ENCODE measurements around the gene ATXN1.

The ATXN1 gene

DNA sequence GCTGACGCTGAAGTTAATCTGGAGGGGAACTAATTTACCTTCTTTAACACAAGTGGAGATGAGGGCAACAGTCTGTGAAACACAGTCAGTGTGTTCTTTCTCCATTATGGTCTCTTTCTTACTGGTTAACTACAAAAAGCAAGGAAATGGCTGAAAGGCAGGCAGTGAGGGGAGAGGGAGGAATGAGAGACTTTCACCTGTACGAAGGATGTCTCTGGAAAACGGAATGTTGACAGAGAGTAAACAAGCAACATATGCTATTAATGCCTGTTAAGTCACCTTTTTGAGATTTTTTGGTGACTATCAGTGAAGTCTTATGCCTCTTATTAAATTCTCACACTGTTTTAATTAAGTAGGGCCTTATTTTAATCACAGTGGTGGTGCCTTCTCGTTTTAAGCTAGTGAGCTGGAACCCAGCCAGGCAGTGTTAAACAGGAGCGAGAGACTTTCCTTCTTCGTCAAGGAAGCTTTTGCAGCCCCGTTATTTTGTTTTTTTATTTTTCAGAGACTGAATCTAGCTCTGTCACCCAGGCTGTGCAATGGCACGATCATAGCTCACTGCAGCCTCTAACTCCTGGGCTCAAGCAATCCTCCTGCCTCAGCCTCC is 165.6 kb downstream of the ATXN1 start:
- DNase-seq: no peak

DNA sequence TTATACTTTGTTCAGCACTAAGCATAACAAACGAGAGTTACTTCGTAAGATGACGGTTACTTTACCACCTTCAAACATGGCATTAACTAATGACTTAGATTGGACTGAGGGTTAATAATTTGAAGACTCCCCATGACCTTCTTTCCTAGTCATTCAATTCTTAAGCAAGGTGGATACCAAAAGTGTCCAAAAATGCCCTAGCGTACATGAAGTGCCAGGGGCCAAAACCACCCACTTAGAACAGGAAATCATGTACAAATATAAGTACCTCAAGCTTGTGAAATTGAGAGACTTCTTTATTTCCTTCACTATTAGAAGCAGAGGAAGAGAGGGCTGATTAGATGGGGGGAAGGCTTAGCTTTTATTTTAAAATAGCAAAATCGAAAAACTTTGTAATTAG is 166.4 kb downstream of the ATXN1 start:
- DNase-seq: no peak

DNA sequence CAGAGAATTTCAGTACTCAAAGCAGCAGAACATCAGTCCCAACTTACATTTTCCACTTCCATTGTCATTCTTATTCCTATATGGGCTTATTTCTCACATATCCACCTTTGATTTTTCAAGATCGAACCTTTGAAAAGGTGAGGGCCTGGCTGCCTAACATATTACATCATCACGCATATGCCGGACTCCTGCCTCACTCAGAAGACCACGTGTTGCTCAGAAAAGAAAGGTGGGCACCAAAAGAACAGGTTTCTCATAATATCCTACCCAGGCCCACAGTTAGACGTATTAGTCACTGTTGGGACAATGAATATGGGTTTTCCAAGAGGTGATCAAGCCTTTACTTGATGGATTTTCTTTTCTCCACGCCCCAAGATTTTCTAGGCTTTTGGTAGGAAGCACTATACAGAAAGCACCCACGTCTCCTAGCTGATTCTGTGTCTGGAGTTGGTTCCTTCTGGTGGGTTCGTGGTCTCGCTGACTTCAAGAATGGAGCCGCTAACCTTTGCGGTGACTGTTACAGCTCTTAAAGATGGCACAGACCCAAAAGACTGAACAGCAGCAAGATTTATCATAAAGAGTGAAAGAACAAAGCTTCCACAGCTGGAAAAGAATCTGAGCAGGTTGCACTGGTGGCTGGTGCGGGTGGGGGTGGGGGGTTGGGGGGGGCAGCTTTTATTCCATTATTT is 168.9 kb downstream of the ATXN1 start:
- no peak for DNase-seq

DNA sequence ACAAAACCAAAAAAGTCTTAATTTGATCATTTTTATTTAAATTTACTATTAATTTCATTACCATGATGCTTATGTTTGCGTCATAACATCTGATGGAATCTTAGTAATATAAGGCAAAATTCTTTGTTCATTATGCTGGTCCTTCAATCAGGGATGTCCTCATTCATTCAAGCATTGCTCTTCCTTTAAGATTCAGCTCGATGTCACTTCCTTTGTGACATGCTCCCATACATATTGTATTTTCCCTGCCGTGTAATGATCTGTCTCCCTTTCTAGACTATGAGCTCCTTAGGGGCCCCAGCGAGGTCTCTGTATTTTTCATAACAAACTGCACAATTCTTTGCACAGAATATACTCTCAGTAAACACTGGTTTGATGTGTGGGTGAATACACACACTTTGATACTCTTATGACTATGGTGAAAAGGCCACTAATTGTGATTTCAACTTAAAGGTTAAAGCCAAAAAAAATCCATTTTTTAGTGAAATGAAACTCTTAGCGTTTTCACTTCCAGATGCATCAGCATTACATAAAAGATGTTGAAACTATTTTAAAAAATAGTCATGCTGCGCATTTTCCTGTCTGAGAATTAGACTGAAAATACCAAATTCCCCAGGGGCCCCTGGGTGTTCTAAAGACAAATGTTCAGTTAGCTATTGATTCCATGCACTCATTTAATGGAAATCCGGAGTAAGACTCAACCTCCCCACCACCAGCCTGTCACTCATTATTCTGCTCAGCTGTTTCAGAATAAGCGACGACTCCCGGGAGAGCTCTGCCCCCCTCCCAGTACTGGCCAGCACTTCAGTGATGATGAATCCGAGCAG is 169.7 kb downstream of the ATXN1 start:
- no peak for DNase-seq

DNA sequence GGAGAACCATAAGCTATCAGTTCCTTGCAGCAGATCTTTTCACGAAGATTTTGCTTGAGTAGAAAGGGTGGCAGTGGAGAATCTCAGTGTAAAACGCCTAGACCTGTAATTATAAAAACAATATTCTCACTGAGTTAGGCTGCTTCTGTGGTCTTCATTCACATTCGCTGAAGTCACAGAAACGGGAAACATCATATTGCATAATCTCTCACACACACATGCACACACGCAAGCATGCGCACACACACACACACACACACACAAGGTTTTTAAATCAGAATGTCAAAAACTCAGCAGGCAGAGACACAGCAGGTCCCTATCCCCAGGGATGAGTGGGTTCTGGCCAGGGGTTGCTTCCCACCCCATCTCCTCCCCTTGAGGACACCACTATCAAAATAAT is 175.5 kb downstream of the ATXN1 start:
- no peak for DNase-seq

GRCh38 chr6:16583144-16583762 is 178.0 kb downstream of the ATXN1 start:
- DNase-seq: no peak

DNA sequence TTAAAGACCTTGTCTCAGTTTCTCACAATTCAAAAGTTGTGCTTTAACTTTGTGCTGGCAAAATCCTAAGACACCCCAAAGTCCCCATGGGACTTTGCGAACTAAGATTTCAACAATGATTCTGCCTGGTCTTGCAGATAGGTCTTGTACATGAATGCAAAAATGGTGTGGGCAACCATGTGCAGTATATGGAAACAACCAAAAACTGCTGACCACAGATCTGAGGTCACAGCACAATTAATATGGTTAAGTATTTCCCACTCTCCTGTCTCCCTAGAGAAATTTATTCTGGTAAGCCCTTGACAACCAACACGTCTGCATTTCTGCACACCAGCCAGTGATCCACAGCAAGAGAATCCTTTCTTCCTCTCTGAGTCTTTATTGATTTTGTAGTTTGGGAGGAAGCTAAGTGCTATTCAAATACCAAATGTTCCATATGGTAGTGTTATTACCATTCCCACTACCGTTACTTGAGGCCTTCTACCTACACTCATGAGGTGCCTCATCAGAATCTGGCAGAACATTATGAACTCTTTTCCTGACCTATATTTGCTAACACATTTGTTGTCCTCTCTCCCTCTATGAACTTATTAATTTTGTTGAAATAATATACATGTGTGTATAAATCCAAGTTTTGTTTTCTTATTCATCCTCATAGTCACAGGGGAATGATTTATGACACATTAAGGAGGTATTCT is 178.7 kb downstream of the ATXN1 start:
- no peak for DNase-seq

DNA sequence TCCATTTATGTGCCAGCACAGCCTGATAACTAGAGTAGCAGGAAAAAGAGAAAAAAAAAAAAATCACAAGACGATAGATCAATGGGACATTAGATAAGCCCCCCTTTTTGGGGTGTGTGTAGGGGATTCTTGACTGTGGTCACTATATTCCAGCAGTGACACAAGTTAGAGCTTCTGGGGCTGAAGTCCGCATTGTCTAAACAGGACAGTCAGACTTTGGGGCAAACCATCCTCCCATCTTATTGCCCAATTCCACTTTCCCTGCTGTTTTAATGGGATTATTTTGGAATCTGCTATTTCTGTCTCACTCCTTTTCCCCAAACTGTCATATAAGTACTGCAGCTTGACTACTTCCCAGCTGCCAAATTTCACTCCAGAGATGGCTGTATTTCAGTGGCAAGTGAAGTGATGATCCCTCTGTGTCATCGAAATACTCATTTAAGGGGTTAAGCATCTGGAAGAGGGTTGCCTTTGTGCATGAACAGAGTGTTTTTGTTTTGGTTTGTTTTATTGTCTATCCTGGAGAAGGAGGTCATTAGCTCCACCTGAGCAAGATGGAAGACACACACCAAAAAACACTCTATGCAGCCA is 182.5 kb downstream of the ATXN1 start:
- no peak for DNase-seq

DNA sequence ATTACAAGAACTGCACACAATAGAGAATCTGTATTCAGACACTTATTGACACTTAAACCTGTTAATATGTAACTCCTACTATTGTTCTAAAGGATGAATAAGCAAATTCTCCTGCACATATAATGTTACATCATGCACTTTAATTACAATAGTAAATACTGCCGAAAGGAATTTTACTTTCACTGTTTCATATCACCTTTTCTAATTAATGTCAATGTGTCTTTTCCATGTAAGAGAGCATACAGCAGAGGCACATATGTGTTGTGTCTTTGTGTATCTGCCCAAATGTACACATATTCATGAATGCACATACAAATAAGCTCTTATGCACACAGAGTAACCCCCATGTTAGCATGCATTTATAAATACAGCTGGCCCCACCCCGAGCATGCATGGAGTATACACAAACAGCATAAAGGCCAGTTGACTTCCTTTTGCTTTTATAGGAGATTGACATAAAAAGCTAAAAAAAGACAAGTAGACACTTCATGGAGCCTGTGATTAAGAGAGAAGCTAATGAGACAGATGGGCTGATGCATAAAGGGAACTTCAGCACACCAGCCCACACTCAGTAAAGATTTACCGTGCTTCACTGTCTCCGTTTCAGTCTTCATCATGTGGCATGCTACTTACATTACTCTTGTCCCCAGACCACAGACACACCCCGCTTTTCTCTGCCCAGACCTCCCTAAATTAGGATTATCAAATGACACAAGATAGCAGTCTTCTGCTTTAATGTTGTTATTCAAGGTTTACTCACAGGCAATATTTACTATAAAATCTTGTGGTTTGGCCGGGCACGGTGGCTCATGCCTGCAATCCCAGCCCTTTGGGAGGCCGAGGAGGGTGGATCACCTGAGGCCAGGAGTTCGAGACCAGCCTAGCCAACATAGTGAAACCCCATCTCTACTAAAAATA is 184.6 kb downstream of the ATXN1 start:
- DNase-seq: no peak

DNA sequence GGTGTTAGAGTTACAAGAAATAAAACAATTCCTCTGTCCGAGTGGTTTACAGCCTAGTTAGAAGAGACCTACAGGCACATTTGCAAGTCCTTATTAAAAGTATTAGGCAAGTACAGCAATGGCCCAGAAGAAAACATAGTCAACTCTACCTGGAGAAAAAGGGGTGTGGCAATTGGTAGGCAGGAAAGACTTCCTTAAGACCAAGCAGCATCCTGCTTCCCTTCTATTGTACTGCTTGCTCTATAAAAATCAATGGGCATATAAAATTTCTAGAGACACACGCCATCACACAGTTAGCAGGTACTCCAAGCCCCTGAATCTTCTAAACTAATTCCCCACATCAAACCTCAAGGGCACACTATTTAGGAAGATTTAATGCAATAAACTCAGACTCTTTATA is 185.6 kb downstream of the ATXN1 start:
- no peak for DNase-seq

DNA sequence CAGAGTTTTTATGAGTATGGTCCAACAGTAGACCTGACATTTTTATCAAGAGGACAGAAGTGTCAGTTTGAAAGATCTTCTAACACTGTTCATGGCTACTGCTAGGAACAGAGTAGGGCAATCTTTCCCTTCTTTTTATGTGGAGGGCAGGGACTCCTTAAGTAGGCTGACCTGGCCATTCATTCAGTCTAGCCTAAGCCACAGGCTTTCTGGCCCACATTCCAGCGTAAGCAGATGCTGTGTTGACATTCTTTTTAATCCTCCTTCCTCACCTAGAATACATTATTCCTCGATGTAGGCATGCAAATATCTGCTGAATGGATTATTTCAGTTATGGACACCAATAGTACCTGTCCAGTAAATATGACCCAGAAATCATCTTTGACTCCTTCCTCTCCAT is 188.3 kb downstream of the ATXN1 start:
- DNase-seq: no peak

- DNase-seq: no peak
Measured at GRCh38 chr6:16572317-16572716, 188.9 kb downstream of the ATXN1 start.

GRCh38 chr6:16570946-16571345 is 190.3 kb downstream of the ATXN1 start:
- DNase-seq: no peak

DNA sequence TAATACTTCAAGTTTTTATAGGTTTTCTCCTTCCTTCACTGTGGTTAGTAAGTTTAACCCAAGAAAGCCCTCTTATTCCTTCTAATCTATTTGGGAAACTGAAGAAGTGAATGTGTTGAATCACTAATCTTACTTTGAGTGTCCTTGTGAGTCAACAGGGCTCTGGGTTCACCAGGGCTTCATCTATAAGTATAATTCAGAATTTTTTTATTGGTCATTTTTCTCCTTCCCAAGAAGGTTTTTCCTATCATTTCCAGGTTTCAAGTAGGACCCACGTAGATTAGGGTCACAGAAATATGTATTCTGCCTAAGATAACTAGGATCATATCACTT is 191.1 kb downstream of the ATXN1 start:
- no peak for DNase-seq

DNA sequence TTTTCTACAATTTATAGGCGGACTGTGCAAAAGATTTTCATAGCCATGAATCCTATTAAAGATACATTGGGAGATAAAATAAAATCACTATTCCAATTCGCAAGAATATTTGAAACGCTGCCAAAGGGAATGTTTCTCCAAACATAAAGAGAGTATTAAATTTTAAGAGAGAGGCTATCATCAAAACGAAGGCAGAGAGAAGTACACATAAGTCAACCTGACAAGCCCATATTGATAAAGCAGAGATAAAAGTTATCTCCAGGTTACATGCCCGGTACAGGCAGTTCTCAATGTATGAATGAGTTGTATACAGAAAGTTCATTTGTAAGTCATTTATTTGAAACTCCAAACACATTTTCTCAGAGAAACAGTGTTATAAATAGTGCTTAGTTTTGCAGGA is 193.1 kb downstream of the ATXN1 start:
- no peak for DNase-seq

GRCh38 chr6:16567071-16567470 is 194.2 kb downstream of the ATXN1 start:
- DNase-seq: no peak

- no peak for DNase-seq
Measured at GRCh38 chr6:16564436-16564835, 196.8 kb downstream of the ATXN1 start.

DNA sequence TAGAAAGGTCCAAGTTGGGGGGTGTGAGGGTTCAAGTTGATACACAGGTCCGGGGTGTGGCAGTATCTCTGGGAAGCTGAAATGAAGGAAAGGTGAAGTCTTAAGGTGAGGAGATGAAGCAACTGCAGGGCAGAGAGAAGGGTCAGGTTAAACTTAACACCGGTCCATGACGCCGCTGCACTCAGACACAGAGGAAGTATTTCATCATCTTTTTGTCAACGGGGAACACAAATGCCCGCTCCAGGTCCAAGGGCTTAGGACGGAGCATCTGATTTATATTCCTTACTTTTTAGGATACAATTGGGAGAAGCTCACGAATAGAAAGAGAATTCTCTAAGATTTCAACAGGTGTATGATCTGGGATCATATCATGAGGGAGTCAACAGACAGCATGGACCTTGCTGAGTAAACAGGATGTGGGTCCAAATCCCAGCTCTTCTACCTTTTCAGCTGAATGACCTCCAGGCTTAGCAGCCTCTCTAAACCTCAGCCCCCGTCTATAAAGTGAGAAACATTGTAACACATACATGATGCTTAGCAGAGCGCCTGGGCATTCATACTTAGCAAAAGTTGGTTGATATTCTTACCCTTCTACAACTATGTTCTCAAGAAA is 197.5 kb downstream of the ATXN1 start:
- no peak for DNase-seq

GRCh38 chr6:16562498-16562897 is 198.8 kb downstream of the ATXN1 start:
- DNase-seq: no peak

GRCh38 chr6:16559071-16559470 is 202.2 kb downstream of the ATXN1 start:
- no peak for DNase-seq

DNA sequence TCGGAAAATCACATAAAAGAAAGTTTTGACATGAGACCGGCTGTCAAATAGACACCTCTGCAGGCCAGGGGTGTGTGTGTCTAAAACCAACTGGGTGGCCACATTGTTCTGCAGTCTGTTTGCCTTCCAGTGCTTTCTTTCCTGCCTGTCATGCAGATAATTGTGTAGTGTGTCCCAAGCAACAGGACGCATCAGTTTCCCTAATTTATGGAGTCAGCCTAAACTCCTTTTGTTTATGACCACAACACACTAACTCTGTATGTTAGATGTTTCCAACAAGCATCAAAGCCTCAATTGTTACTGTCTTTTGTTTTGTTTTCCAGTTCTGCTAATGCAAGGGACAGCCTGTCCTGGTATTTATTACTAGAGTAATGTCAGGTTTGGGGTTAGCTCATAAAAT is 205.7 kb downstream of the ATXN1 start:
- no peak for DNase-seq
